IMR-90 (cell line): ENCODE data around the gene SRPK2.

Experiments
- CEBPB ChIP-seq: IDR thresholded peaks from 2 replicates; pipeline ENCODE4 v1.6.1; 2012; ENCODE audit warnings: low read depth, low read length, improper control_type of control experiment
- CHD1 ChIP-seq: IDR thresholded peaks from 2 replicates; pipeline ENCODE4 v1.6.1; 2012; ENCODE audit warnings: low read depth, low read length, improper control_type of control experiment
- ELK1 ChIP-seq: fragments of 150-350 bp; IDR thresholded peaks from 2 replicates; pipeline ENCODE4 v1.6.1; 2016; ENCODE audit warnings: low read depth, mild to moderate bottlenecking, low read length, moderate library complexity, borderline replicate concordance
- POLR2A ChIP-seq: IDR thresholded peaks from 2 replicates; pipeline ENCODE4 v1.6.1; 2012; ENCODE audit warnings: mild to moderate bottlenecking, low read depth, low read length
- RCOR1 ChIP-seq: IDR thresholded peaks from 2 replicates; pipeline ENCODE4 v1.6.1; 2012; ENCODE audit warnings: mild to moderate bottlenecking, low read length, improper control_type of control experiment; ENCODE audit not compliant: insufficient replicate concordance
- TF ChIP-seq, protein P1 (sequence below): conservative IDR thresholded peaks from 2 replicates; pipeline ENCODE4 v1.5.1; 2012; ENCODE audit warnings: mild to moderate bottlenecking, low read depth, low read length, improper control_type of control experiment
- TF ChIP-seq, protein P2 (sequence below): fragments of 150-350 bp; IDR thresholded peaks from 2 replicates; pipeline ENCODE4 v1.6.1; 2017; ENCODE audit warnings: mild to moderate bottlenecking, antibody characterized with exemption, low read length, low read depth

- TF ChIP-seq, protein P1, sequence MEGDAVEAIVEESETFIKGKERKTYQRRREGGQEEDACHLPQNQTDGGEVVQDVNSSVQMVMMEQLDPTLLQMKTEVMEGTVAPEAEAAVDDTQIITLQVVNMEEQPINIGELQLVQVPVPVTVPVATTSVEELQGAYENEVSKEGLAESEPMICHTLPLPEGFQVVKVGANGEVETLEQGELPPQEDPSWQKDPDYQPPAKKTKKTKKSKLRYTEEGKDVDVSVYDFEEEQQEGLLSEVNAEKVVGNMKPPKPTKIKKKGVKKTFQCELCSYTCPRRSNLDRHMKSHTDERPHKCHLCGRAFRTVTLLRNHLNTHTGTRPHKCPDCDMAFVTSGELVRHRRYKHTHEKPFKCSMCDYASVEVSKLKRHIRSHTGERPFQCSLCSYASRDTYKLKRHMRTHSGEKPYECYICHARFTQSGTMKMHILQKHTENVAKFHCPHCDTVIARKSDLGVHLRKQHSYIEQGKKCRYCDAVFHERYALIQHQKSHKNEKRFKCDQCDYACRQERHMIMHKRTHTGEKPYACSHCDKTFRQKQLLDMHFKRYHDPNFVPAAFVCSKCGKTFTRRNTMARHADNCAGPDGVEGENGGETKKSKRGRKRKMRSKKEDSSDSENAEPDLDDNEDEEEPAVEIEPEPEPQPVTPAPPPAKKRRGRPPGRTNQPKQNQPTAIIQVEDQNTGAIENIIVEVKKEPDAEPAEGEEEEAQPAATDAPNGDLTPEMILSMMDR, result no peak
- TF ChIP-seq, protein P2, sequence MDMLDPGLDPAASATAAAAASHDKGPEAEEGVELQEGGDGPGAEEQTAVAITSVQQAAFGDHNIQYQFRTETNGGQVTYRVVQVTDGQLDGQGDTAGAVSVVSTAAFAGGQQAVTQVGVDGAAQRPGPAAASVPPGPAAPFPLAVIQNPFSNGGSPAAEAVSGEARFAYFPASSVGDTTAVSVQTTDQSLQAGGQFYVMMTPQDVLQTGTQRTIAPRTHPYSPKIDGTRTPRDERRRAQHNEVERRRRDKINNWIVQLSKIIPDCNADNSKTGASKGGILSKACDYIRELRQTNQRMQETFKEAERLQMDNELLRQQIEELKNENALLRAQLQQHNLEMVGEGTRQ, result no peak
- TF ChIP-seq ELK1, result no peak
- no peak for TF ChIP-seq CHD1
- TF ChIP-seq POLR2A, result peak; percentile 18; the same call in 1 of the 2 replicates
- no peak for TF ChIP-seq RCOR1
- no peak for TF ChIP-seq CEBPB
Observed at GRCh38 chr7:105388356-105389087, at the start of gene SRPK2.
